GM21717 (cell line): ENCODE results near the gene CDCA4.

Experiments used
- ATAC-seq: cut with Tn5 transposase; IDR thresholded peaks from one replicate; pipeline ENCODE4 v1.9.1; 2021; ENCODE audit warnings: mild to moderate bottlenecking, moderate library complexity; ENCODE audit not compliant: unreplicated experiment

The CDCA4 gene

GRCh38 chr14:104993306-104993705 lies 27.6 kb downstream of the CDCA4 start:
- no peak for ATAC-seq

- no peak for ATAC-seq
Observed at GRCh38 chr14:104992501-104992900, 28.4 kb downstream of the CDCA4 start.

GRCh38 chr14:104991896-104992230 lies 29.0 kb downstream of the CDCA4 start:
- no peak for ATAC-seq

GRCh38 chr14:104989951-104990303 lies 31.0 kb downstream of the CDCA4 start:
- no peak for ATAC-seq

- ATAC-seq: no peak
Observed at GRCh38 chr14:104989236-104989950, 31.5 kb downstream of the CDCA4 start.

- no peak for ATAC-seq
Observed at GRCh38 chr14:104986487-104987164, 34.3 kb downstream of the CDCA4 start.

GRCh38 chr14:104985675-104986486 lies 35.0 kb downstream of the CDCA4 start, which contains the start of gene CLBA1:
Gene CLBA1 (plus strand): TSS chr14:104985788. CDS start chr14:104986432, 644 bp downstream.
- peak; percentile 78 for ATAC-seq

- ATAC-seq: no peak
Observed at GRCh38 chr14:104984056-104984894, 36.6 kb downstream of the CDCA4 start.

GRCh38 chr14:104983231-104983721 lies 37.6 kb downstream of the CDCA4 start:
- no peak for ATAC-seq

GRCh38 chr14:104982548-104983230 lies 38.2 kb downstream of the CDCA4 start:
- no peak for ATAC-seq

GRCh38 chr14:104981699-104982541 lies 39.0 kb downstream of the CDCA4 start:
- ATAC-seq: no peak

- no peak for ATAC-seq
Observed at GRCh38 chr14:104980611-104981531, 40.0 kb downstream of the CDCA4 start.

GRCh38 chr14:104979758-104980610 lies 40.9 kb downstream of the CDCA4 start:
- ATAC-seq: no peak

GRCh38 chr14:104978746-104979691 lies 41.9 kb downstream of the CDCA4 start:
- no peak for ATAC-seq

GRCh38 chr14:104977681-104978653 lies 42.9 kb downstream of the CDCA4 start, which contains the start of gene AHNAK2:
Gene AHNAK2 (minus strand): TSS chr14:104978374. CDS start chr14:104978237, 137 bp downstream.
- ATAC-seq: no peak
